Measurements from ENCODE around the gene MPST.

GRCh38 chr22:37062702-37063381 is 43.3 kb downstream of the MPST start:
- no peak for TF ChIP-seq CTCF (conservative IDR thresholded peaks at IDR 0.05; ENCODE audit: low read length)
- no peak for TF ChIP-seq EZH2phosphoT487 (IDR thresholded peaks at IDR 0.05; ENCODE audit: borderline replicate concordance)

All from Loucy (cell line).